CD4-positive, alpha-beta T cell treated with Interferon gamma for 1 hour (primary cell): ENCODE data around the gene MBNL2.

Experiments used
- DNase-seq: peaks from one replicate; pipeline ENCODE4 v3.0.0-alpha.2; 2020

Gene MBNL2

DNA sequence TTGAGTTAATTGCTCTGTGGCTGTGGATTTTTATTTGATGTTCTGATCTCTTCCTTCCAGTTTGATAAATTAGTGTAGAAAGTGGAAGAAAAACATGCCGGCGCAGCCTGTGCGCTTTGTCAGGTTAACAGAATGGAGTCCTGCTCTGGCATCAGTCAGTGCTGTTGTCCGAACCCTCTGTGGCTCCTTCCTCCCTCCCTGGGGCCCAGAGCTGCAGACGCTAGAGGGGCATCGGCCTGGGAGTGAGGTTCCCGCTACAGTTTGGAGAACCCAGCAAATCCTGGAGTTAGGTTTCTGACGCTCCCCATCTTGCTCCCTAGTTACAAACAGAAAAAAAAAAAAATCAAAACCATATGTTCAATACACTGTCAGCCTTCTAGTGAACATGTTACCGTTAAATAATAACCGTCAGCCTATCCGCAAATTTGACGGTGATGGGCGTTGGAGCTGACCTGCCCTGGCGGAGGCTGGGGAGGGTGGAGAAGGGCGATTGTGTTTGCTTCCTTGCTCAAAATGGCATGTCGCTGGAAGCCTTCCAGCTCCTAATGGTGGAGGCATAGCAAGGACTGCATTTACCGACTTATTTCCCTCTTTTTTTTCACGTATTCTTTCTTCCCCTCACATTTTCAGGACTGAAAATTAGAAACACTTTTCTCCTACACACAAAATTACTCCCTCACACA lies 13.6 kb downstream of the MBNL2 start:
- no peak for DNase-seq

DNA sequence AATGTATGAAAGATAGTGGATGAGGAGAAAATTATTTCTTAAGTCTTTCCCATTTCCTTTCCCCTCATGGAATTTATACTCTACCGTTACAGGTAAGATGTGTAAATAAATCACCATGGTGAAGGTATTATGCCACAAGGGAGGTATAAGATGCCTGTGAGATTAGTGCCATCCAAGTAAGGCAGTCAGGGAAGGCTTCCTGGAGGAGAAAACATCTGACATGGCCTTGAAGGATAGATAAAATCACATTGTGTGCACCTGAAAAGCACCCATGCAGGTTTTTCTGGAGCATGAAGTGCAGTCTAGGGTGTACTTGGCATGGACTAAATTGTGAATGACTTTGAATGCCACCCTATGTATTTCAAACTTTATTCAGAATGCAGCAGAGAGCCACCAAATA lies 15.3 kb downstream of the MBNL2 start:
- no peak for DNase-seq

DNA sequence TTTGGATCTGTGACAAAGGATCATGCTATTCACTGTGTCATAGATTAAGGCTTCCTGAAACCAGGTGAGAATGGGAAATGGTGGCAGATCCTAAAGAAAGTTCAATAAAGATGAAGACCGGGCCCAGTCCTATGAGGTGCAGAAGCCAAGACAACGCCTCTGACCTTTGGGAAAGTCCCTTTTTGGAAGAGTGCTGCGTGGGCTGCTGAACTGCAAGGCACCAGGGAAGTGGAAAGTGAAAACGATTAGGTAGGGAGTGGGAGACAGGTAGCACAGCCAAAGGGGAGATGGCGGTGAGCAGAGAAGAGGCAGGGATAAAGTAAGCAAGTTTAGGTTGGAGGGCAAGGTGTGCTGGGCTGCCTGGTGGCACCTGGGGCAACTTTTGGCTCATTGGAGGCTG lies 16.3 kb downstream of the MBNL2 start:
- DNase-seq: no peak

DNA sequence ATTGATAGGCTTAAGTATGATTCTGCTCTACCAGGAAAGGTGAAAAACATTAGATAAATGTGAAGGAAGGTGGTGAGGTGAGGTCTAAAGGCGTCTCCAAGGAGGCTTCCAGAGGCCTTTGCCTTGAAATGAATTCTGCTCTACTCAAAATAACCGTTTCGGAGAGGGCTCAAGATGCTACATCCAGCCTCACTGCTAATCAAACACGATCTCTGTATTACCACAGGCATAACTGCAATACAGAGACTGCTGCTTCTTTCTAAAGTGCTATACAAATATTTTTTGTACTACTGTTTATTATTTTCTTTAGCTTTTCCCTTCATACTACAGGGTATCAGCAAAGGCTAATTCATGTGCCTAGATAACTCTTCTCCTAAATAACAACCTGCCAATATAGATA lies 16.8 kb downstream of the MBNL2 start:
- DNase-seq: no peak

DNA sequence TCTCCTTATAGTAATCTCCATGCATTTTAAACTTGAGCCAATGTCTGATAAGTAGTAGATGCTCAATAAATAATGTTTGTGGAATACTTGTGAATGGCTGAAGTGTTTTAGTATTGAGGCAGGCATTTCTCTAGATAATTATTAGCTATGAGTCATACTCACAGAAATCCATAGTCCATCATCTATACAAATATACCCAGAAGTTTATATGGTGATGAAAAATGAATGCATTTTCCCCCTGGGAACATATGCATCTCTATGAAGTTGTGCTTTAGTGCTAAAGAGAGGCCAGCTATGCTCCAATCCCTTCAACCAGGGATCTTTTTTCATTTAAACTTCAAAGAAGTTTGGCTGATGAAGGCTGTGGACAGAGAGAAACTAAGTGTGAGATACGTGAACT lies 17.2 kb downstream of the MBNL2 start:
- DNase-seq: no peak

DNA sequence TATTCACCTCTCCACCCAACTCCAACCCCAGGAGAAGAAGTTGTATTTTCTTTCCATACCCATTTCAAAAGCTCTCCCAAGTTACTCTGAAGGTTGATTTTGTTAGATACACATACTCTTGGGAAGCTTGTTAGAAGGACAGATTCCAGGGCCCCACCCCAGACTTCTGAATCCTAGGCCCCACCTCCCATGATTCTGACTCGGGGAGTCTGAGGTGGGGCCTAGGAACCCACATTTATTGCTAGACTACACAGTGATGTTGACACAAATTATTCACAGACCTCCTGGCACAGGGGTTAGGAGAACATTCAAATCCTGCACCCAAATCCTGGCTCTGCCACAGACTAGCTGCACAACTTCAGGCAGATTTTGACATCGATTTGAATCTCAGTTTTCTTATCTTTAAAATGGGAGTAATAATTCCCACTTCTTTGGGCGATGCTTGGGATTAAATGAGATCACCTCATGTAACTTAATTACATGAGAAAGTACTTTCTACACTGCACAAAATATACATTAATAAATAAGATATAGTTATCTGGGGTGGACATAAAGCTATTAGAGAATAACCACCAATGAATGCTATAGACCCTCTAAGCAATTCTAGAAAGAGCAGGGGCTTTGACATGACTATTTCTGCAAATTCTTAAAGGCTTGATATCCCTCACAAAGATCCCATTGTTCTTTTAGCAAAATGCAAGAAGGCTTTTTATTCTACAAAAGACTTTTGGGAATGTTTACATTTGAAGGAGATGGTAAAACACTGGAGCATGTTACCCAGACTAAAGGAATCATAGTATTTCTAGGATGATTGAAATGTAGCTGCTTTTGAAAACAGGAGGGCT lies 18.0 kb downstream of the MBNL2 start:
- no peak for DNase-seq

DNA sequence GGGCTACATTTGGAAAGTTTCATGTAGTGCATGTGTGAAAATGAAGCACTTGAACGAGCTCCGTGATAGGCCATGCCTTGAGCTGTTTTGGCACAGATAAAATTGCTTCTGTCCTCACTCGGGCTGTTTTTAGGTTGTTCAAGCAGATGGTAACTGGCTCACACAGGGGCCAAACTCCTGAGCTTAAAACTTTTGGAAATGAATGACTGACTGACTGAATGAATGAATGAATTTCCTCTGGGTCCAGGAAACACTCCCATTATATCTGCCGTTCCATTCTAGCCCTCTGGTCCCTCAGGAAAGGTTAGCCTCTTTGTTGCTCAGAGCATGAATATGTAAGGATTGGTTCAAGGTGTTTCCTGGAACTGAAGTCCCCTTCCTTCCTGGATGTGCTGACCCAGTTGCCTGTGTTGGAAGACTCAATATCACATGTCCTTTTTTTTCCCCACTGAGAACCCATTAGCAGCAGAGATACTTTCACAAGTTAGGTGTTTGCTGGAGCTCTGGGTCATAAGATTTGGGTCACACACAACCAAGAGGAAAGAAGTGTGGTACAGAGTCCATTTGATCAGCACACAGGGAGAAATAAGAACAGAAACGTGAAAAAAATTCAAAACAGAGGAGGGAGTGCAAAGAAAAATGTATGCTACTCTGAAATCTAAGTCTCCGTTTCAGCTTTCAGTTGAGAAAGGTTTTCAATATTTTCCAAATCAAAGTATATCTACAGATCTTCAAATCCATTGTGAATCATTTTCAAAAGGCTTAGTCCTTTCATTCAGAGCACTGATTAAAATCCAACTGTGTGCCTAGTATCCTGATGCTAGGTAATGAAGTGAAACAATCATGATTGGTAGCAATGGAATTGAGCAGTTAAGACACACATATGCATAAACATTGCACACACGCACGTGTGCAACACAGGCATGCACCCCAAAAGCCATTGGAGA lies 18.9 kb downstream of the MBNL2 start:
- DNase-seq: no peak

DNA sequence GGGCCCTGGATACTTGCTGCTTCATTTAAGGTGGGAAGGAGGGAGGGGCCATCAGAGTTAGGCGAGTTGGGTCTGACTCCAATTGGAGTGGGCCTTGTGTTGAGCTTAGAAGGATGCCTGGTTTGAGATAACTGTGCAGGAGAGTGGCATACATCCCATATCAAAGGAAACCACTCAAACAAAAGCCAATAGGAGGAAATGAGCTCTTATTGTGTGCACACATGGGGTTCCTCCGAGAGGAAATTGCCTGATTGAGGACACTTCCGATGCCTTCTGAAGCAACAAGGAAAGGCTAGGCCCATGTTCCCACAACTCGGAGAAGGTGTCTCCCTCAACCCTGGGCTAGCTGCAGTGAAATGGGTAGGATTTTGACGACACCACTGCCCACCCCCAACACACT lies 19.6 kb downstream of the MBNL2 start:
- no peak for DNase-seq

DNA sequence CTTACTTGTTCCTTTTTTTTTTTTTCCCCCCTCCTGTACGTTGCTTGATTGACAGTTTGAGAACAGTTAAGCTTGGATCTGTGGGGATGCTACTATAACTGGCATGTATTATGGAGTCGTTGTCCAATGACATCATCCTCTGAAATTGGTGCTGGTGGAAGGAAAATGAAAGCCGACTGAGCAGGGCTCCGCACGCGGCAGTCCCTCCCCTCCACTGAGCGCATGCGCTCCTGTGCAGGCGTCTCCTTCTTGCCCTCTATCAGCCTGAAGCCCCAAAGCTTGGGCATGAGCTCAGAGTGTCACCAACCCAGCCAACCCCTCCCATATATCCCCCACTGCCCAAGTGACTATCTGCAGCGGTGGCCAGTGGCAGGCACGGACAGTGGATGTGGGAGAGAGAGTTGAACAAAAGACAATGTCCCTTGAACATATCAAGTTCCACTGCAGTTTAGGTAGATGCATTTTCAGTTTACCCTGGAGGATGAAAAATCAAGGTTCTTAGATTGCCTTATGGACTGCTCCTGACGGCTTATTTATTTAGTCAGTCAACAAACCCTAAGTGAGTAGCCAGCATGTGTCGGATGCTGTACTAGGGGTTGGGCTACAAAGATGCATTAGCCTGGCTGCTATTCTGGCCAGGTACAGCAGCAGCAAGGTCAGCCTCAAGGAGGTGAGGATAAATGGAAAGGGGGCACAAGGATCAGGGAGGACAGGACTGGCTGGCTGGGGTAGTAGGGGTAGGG lies 20.8 kb downstream of the MBNL2 start:
- DNase-seq: no peak

DNA sequence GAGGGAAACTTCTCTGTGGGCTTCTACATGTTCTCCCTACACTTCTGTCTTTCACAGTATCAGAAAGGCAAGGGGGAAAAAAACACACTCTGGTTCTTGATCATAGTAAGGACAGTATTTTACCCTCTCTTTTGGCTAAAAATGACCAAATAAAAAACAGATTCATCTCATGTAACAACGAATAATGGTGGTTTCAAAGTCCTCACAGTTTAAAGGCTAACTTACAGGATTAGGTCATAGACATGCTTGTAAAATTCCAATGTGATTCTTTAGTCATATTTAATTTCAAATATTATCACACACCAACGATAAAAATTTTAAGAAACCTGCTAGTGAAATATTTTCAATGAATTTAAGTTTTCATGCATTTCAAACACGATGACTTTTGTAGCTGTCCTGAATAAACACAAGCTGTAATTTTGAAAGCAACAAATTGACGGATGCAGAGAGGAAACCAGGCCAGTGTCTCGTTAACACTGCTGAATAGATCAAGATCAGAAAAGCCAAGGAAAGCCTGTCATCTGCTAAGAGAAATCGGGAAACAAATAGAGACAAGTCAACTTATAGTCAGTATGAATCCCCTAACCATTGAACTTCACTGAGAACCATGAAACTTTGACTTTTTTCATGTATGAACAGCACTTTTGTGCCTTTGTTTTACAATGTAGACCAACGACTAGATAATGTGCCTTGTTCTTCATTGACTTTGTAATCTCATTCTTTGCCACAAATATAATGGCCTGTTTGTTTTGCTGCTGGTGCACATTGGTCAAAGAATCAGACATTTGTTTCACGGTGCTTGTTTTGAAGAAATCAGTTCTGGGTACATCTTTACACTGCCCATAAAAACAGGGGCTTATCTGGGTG lies 22.0 kb downstream of the MBNL2 start:
- no peak for DNase-seq

DNA sequence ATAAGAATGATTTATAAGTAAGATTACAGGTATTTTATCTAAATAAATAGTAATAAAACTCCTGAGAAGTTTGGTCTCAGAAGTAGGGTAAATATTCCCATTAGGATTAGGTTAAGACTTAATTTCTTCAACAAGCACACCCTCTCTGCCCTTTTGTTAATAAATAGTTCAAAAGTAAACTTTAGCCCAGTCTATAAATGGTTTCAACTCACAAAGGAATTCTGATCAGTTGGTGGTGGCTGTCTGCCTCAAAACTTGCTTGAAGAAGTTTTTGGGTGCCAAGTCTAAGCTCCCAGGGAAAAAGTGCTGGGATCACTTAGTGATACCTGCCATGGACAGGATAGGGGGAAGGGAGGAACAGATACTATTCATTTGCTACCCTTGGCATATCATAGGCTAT lies 22.9 kb downstream of the MBNL2 start:
- DNase-seq: no peak

DNA sequence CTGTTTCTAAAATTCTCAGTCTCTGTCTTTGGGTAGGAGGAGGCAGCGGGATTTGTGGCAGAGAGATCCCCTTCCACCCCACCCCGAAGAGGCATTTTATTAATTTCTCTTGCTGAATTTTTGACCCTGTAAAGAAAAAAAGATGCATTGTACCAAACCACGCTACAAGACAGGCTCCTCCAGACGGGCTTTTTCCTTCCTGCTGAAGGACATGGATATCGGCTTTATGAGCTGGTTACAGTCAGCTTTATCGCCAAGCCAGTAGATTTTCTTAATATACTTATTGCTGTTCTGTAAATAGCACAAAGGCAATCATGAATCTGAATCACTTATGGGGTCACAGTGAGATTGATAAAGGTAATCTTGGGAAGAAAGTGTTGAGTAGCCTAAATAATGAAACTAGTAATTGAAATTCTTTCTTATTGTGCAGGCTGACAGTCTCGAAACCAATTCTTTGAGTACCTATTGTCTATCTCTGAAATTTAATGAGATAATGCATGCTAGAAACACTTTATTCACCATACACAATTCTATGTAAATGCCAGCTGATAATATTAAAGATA lies 24.5 kb downstream of the MBNL2 start:
- no peak for DNase-seq

DNA sequence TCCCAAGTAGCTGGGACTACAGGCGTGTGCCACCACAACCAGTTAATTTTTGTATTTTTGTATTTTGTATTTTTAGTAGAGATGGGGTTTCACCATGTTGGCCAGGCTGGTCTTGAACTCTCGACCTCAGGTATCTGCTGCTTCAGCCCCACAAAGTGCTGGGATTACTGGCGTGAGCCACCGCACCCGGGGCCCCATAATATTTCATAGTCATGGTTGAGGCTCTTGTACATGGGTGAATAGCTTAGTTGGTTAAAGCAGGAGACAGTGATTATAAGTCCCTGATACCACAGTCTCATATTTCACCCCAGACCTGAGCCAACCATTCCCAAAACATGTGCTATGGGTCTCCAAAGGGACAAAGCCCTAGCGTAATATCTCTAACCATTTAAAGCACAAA lies 26.1 kb downstream of the MBNL2 start:
- no peak for DNase-seq

DNA sequence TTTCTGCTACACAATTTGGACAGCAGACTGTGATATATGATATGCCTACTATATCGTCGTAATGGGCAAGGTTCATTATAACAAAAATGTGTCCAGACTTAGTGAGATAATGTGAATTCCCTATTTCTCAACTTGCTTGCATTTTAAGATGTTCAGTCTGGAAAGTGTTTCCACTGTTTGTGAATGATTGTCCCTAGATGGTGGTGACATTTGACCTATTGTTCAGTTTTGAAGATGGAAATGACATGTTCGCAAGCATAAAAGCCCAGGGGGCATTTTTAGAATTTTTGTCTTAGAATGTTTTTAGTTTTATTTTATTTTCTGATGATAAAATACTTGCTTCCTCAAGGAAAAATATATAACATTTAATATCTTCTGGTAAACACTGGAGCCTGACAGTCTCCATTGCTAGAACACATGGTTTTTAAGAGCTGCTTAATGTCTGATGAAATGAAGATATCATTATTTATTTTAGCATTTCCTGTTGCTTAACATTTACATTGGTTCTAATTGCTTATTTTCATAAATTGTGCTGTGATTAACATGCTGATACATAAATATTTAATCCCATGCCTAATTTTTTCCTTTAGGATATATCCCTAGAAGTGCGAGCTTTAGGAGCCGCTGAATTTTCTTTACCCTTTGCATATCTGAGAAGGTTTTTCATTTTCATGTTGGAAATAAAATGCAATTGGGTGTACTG lies 27.1 kb downstream of the MBNL2 start:
- DNase-seq: no peak

DNA sequence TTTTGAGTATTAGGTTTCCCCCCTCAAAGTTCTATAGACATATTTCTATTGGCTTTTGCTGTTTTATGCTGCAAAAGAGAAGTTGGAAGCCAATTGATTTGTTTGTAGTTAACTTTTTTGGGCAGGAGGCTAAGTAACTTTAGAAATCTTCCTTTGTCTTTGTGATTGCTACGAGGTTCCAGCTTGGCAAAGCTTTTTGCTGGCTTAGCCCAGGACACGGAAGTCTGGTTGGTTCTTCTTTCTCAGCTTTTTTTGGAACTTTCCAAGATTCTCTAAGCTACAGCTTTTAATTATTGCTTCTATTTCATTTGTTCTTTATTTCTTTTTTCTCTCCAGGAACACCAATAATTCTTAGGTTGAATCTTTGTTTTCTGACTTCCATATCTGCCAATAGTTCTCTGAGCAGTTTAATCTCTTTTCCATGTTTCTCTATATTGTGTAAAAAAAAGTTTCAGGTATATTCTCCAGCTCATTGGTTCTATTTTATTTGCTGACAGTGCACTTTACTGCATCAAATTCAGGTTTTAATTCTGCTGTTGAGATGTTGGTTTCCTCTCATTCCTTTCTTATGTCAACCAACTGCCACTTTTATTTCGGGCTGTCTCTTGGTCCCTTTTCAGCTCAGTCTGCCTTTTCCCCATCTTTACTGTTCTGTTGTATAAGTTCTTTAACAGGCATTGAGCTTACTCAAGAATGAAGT lies 27.8 kb downstream of the MBNL2 start:
- no peak for DNase-seq

DNA sequence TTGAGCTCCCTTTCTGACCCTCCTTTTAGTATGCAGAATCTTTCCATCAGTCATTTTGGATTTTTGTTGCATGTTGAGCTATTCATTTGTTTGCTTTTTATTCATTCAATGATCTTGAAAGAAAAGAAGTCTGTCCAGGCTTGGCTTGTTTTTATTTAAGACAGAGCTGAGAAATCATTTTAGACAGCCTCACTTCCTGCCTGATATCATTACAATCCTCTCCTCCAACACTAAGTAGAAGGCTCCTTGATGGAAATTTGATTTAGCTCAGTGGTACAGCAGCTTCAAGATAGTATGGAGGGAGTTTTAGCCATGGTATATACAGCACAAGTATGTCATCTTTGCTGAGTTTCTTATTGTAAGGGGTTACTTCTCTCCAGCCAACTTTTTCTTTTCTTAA lies 28.4 kb downstream of the MBNL2 start:
- no peak for DNase-seq

DNA sequence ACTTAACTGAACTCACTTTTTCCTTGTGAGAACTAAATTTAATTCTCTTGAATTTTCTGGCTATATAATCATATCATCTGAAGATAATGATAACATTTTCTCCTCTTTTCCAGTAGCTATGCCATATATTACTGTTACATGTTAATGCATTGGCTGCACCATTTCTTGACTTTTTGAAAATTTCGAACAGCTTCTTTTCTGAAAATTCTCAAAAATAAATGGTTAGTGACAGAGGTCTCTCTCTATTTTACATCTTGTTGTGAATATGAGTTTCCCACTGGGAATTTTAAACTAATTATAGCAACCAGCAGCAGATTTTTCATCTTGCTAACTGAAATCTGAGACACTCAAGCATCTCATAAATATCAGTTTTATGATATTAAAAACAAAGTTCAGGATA lies 30.6 kb downstream of the MBNL2 start:
- no peak for DNase-seq

DNA sequence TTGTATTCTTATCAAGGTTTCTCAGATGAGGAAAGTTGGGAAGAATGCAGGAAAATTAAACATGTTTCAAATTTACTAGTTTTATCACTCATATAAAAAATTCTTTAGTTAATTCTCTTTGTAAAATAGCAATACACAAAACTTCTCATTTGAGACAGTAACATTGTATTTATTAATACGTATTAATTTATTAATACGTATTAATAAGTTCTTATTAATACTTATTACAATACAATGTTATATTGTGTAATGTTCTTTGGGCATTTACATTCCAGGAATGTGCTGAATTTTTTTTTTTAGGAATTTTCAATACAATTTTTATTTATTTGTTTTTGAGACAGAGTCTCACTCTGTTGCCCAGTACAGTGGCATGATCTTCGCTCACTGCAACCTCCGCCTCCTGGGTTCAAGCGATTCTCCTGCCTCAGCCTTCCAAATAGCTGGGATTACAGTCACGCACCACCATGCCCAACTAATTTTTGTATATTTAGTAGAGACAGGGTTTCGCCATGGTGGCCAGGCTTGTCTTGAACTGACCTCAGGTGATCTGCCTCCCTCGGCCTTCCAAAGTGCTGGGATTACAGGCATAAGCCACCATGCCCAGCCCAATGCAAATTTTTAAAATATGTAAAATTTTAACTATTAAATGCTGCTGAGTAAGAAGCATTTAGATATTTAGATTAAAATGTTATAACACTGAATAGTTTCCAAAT lies 31.6 kb downstream of the MBNL2 start:
- no peak for DNase-seq

DNA sequence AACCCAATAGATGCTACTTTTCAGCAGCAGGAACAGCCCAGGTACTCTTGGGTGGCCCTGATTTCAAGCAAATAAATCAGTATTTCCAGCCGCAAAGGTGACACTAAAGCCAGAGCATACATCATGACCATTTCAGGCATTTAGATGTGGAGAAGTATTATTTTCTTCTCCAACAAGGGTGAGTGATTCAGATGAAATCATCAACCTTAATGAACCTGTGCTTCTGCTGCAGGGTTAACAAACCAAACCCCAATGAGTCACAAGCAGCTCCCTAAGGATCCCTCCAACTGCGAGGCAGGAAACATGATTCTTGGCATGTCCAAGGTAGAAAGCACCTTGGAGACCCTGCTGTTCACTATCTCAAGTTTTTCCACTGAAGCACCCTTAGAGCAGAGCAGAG lies 32.7 kb downstream of the MBNL2 start:
- DNase-seq: no peak
